Measurements from ENCODE around the gene HAAO.

- TF ChIP-seq CTCF (IDR thresholded peaks at IDR 0.05) (no peak), POLR2AphosphoS5 (IDR thresholded peaks at IDR 0.05; ENCODE audit: low read depth, low read length) (no peak), TCF7L2 (IDR thresholded peaks at IDR 0.05; ENCODE audit: low read depth, low read length) (no peak), SIN3A (IDR thresholded peaks at IDR 0.05; ENCODE audit: borderline replicate concordance, insufficient read depth, low read depth, low read length) (no peak)
- TF ChIP-seq, protein P1, sequence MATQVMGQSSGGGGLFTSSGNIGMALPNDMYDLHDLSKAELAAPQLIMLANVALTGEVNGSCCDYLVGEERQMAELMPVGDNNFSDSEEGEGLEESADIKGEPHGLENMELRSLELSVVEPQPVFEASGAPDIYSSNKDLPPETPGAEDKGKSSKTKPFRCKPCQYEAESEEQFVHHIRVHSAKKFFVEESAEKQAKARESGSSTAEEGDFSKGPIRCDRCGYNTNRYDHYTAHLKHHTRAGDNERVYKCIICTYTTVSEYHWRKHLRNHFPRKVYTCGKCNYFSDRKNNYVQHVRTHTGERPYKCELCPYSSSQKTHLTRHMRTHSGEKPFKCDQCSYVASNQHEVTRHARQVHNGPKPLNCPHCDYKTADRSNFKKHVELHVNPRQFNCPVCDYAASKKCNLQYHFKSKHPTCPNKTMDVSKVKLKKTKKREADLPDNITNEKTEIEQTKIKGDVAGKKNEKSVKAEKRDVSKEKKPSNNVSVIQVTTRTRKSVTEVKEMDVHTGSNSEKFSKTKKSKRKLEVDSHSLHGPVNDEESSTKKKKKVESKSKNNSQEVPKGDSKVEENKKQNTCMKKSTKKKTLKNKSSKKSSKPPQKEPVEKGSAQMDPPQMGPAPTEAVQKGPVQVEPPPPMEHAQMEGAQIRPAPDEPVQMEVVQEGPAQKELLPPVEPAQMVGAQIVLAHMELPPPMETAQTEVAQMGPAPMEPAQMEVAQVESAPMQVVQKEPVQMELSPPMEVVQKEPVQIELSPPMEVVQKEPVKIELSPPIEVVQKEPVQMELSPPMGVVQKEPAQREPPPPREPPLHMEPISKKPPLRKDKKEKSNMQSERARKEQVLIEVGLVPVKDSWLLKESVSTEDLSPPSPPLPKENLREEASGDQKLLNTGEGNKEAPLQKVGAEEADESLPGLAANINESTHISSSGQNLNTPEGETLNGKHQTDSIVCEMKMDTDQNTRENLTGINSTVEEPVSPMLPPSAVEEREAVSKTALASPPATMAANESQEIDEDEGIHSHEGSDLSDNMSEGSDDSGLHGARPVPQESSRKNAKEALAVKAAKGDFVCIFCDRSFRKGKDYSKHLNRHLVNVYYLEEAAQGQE (IDR thresholded peaks at IDR 0.05; ENCODE audit: insufficient read depth in 1 of 2, low read depth in 2 of 2, low read length in 1 of 2): no peak
Measured at GRCh38 chr2:42787424-42787787, 5.0 kb downstream of the HAAO start.
